GM23338 (cell line): ENCODE results near the gene PKHD1. TPM values are rescaled to one million over a fixed set of nuclear protein-coding genes. Genes with fewer than 3 reads are reported as not detected.

Experiments used
- ATAC-seq: fragments of 200-7000 bp; cut with Tn5 transposase; 3 replicates; pipeline ENCODE4 v1.9.1; 2020
- DNase-seq: peaks from one replicate; pipeline ENCODE4 v3.0.0-alpha.2; 2015; ENCODE audit warnings: low spot score
- H2AFZ ChIP-seq: fragments of 200-600 bp; sonication (generic); 2 replicates; pipeline ENCODE4 v1.8.0; 2016; ENCODE audit warnings: antibody characterized with exemption, mild to moderate bottlenecking, moderate library complexity
- H3F3A ChIP-seq: fragments of 200-600 bp; sonication (generic); replicated peaks from 2 replicates; pipeline ENCODE4 v1.8.0; 2017; ENCODE audit warnings: antibody characterized with exemption, mixed run types, low read depth
- H3K27ac ChIP-seq: fragments of 200-600 bp; sonication (generic); 2 replicates; pipeline ENCODE4 v1.6.1; 2016; ENCODE audit warnings: low read depth
- H3K27me3 ChIP-seq: fragments of 200-600 bp; sonication (generic); 2 replicates; pipeline ENCODE4 v1.8.0; 2016; ENCODE audit warnings: mild to moderate bottlenecking, mixed run types, moderate library complexity; ENCODE audit not compliant: insufficient read depth
- H3K36me3 ChIP-seq: fragments of 200-600 bp; sonication (generic); 2 replicates; pipeline ENCODE4 v1.8.0; 2016; ENCODE audit warnings: mild to moderate bottlenecking; ENCODE audit not compliant: insufficient read depth
- H3K4me1 ChIP-seq: fragments of 200-600 bp; sonication (generic); 2 replicates; pipeline ENCODE4 v1.8.0; 2016; ENCODE audit warnings: mild to moderate bottlenecking, moderate library complexity; ENCODE audit not compliant: insufficient read depth
- H3K4me2 ChIP-seq: fragments of 200-600 bp; sonication (generic); 2 replicates; pipeline ENCODE4 v1.7.1; 2017; ENCODE audit warnings: mixed run types
- H3K4me3 ChIP-seq: fragments of 200-600 bp; sonication (generic); 2 replicates; pipeline ENCODE4 v1.6.1; 2016; ENCODE audit warnings: mixed run types
- H3K79me2 ChIP-seq: fragments of 200-600 bp; sonication (generic); replicated peaks from 2 replicates; pipeline ENCODE4 v1.8.0; 2017; ENCODE audit warnings: mild to moderate bottlenecking; ENCODE audit not compliant: insufficient read depth
- H3K9me2 ChIP-seq: fragments of 200-600 bp; sonication (generic); 2 replicates; pipeline ENCODE4 v1.8.0; 2017; ENCODE audit not compliant: insufficient read depth
- H4K20me1 ChIP-seq: fragments of 200-600 bp; sonication (generic); replicated peaks from 2 replicates; pipeline ENCODE4 v1.8.0; 2017; ENCODE audit warnings: mild to moderate bottlenecking; ENCODE audit not compliant: insufficient read depth
- H3K27ac Mint-ChIP-seq: 2 replicates; pipeline ENCODE4 v1.8.0; 2020; ENCODE audit warnings: inconsistent platforms, mild to moderate bottlenecking, moderate library complexity, mixed read lengths
- H3K27me3 Mint-ChIP-seq: 3 replicates; pipeline ENCODE4 v1.8.0; 2022; ENCODE audit warnings: low read depth, mild to moderate bottlenecking, moderate library complexity, mixed read lengths, inconsistent platforms; ENCODE audit not compliant: insufficient read depth, poor library complexity
- H3K36me3 Mint-ChIP-seq: 3 replicates; pipeline ENCODE4 v1.8.0; 2021; ENCODE audit warnings: low read depth, mild to moderate bottlenecking, inconsistent platforms, moderate library complexity, mixed read lengths
- H3K4me1 Mint-ChIP-seq: 3 replicates; pipeline ENCODE4 v1.8.0; 2020; ENCODE audit warnings: mild to moderate bottlenecking, inconsistent platforms, mixed read lengths
- H3K4me3 Mint-ChIP-seq: 3 replicates; pipeline ENCODE4 v1.8.0; 2021; ENCODE audit warnings: moderate library complexity, mild to moderate bottlenecking, inconsistent platforms, mixed read lengths
- H3K9me3 Mint-ChIP-seq: 3 replicates; pipeline ENCODE4 v1.8.0; 2020; ENCODE audit warnings: moderate library complexity, mild to moderate bottlenecking, inconsistent platforms, mixed read lengths
- CTCF ChIP-seq, 2 experiments: fragments of 200-600 bp in 1 of 2; sonication (generic) in 1 of 2; conservative IDR thresholded peaks; 2 replicates each; pipeline versions ENCODE4 v1.5.1 to v1.6.1; 2016 to 2017; ENCODE audit warnings: antibody characterized with exemption in 2 of 2, low read depth in 2 of 2, mild to moderate bottlenecking in 2 of 2, moderate library complexity in 1 of 2
- ETS1 ChIP-seq: IDR thresholded peaks from 2 replicates; pipeline ENCODE4 v1.6.1; 2016; ENCODE audit warnings: antibody characterized with exemption
- EZH2 ChIP-seq: fragments of 200-600 bp; sonication (generic); IDR thresholded peaks from one replicate; pipeline ENCODE4 v1.8.0; 2017; ENCODE audit warnings: antibody characterized with exemption, mild to moderate bottlenecking, low read depth; ENCODE audit not compliant: unreplicated experiment
- NANOG ChIP-seq: IDR thresholded peaks from 2 replicates; pipeline ENCODE4 v1.6.1; 2016; ENCODE audit warnings: antibody characterized with exemption, borderline replicate concordance
- REST ChIP-seq: IDR thresholded peaks from one replicate; pipeline ENCODE4 v1.6.1; 2018; ENCODE audit warnings: antibody characterized with exemption; ENCODE audit not compliant: unreplicated experiment
- STAT1 ChIP-seq: IDR thresholded peaks from one replicate; pipeline ENCODE4 v1.6.1; 2016; ENCODE audit warnings: antibody characterized with exemption; ENCODE audit not compliant: unreplicated experiment
- ZNF114 ChIP-seq: fragments of 250-450 bp; sonication (Bioruptor Pico); IDR thresholded peaks from 2 replicates; pipeline ENCODE4 v1.5.0; 2020; ENCODE audit warnings: mild to moderate bottlenecking, moderate library complexity
- ZNF331 ChIP-seq: fragments of 250-450 bp; sonication (Bioruptor Pico); IDR thresholded peaks from 2 replicates; pipeline ENCODE4 v1.5.0; 2020; ENCODE audit warnings: low read depth, mild to moderate bottlenecking, moderate library complexity
- polyA plus RNA-seq: library from polyadenylated mRNA; unstranded; fragments of >200 nt; fragmentation: Nextera tagmentation; extraction: Ambion mirVana; gene quantifications from 2 replicates; pipeline ENCODE4 v1.2.1, GENCODE V29; 2016
- total RNA-seq: library from RNA; depleted of rRNA; stranded (reverse); fragments of >200 nt; shearing (Covaris generic); gene quantifications from 2 replicates; pipeline ENCODE4 v1.2.3, GENCODE V29; 2014

Gene PKHD1
- total and polyA plus RNA-seq, 2 experiments from 2014 or later = 0.03 to 0.07 TPM

- TF ChIP-seq ZNF331 (CRISPR knock-in tag) (no peak), REST (no peak), STAT1 (no peak), NANOG (no peak), ZNF114 (no peak), ETS1 (no peak)
Observed at GRCh38 chr6:51743999-51744398, 343.4 kb downstream of the PKHD1 start (continued).

- Histone ChIP-seq H3K27ac (no peak overlapping the region), H3K9me2 (no peaks in the 10 kb centered on the region), H2AFZ (no peak overlapping the region), H4K20me1 (no peaks in the 10 kb centered on the region), H3K4me2 (no peak overlapping the region), H3K27me3 (no peaks in the 10 kb centered on the region), H3F3A (no peaks in the 10 kb centered on the region), H3K4me3 (no peak overlapping the region), H3K79me2 (no peaks in the 10 kb centered on the region), H3K4me1 (no peaks in the 10 kb centered on the region), H3K36me3 (no peaks in the 10 kb centered on the region)
- DNase-seq (no peak), ATAC-seq (no peak)
- no peaks in the 10 kb centered on the region for H3K9me3 Mint-ChIP-seq
- H3K4me1 Mint-ChIP-seq = peaks cover 15% of the 10 kb centered on the region
- H3K27ac Mint-ChIP-seq = no peak overlapping the region
- H3K27me3 Mint-ChIP-seq = no peaks in the 10 kb centered on the region
- H3K4me3 Mint-ChIP-seq = no peak overlapping the region
- no peaks in the 10 kb centered on the region for H3K36me3 Mint-ChIP-seq
- no peak for TF ChIP-seq NANOG
- no peak for TF ChIP-seq EZH2
- no peak for TF ChIP-seq REST
- TF ChIP-seq ZNF331 (CRISPR knock-in tag) = no peak
- no peak for TF ChIP-seq ETS1
- no peak for TF ChIP-seq CTCF (conservative IDR thresholded peaks at IDR 0.05; ENCODE audit: low read depth in 2 of 2)
Observed at GRCh38 chr6:51740658-51741057, 346.8 kb downstream of the PKHD1 start.
